GM21528 (cell line): ENCODE results near the gene TCF3.
"Not testable (repeated sequence)": the region's sequence is repeated elsewhere in the genome, so short reads cannot be mapped to it uniquely, and the experiment has no call there.

Experiments used
- ATAC-seq: cut with Tn5 transposase; IDR thresholded peaks from one replicate; pipeline ENCODE4 v1.9.1; 2021; ENCODE audit warnings: mild to moderate bottlenecking, moderate library complexity; ENCODE audit not compliant: unreplicated experiment, low FRiP score

TCF3 gene

GRCh38 chr19:1673645-1674292 is 21.4 kb upstream of the TCF3 start:
- ATAC-seq, result no peak

- ATAC-seq, result no peak
Observed at GRCh38 chr19:1672769-1673644, 20.6 kb upstream of the TCF3 start.

GRCh38 chr19:1672038-1672768 is 19.8 kb upstream of the TCF3 start:
- ATAC-seq, result no peak

GRCh38 chr19:1671716-1672037 is 19.3 kb upstream of the TCF3 start:
- ATAC-seq, result no peak

- not testable (repeated sequence) for ATAC-seq
Observed at GRCh38 chr19:1670747-1671146, 18.3 kb upstream of the TCF3 start.

- peak; percentile 35 for ATAC-seq
Observed at GRCh38 chr19:1668486-1669270, 16.3 kb upstream of the TCF3 start.

- no peak for ATAC-seq
Observed at GRCh38 chr19:1668048-1668485, 15.7 kb upstream of the TCF3 start.

- ATAC-seq, result no peak
Observed at GRCh38 chr19:1665565-1666047, 13.2 kb upstream of the TCF3 start.

GRCh38 chr19:1663852-1664251 is 11.4 kb upstream of the TCF3 start:
- ATAC-seq, result no peak

- ATAC-seq, result not testable (repeated sequence)
Observed at GRCh38 chr19:1663227-1663626, 10.8 kb upstream of the TCF3 start.

GRCh38 chr19:1661995-1662394 is 9.6 kb upstream of the TCF3 start:
- no peak for ATAC-seq

- no peak for ATAC-seq
Observed at GRCh38 chr19:1659084-1659427, 6.6 kb upstream of the TCF3 start.

- no peak for ATAC-seq
Observed at GRCh38 chr19:1658150-1659083, 6.0 kb upstream of the TCF3 start.

- no peak for ATAC-seq
Observed at GRCh38 chr19:1657746-1658145, 5.3 kb upstream of the TCF3 start.

GRCh38 chr19:1656988-1657536 is 4.6 kb upstream of the TCF3 start:
- no peak for ATAC-seq

- no peak for ATAC-seq
Observed at GRCh38 chr19:1655987-1656608, 3.7 kb upstream of the TCF3 start.

- ATAC-seq, result no peak
Observed at GRCh38 chr19:1655131-1655981, 2.9 kb upstream of the TCF3 start.
